ENCODE measurements around the gene MS4A18.

DNA sequence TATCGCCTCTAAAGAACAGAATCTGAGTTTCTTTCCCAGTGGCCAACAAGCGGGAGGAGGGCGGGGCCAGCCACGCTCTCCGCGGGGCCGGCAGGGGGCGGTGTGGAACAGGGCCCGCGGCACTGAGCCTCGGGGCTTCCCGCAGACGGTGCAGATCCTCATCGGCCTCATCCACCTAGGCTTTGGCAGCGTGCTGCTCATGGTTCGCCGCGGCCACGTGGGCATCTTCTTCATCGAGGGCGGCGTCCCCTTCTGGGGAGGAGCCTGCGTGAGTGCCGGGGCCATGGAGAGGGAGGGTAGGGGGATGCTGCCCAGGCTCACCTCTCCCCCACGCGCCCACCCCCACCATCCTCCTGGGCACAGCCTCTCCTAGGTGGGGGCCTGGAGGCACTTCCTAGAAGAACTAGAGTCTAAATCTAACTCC is 42.9 kb downstream of the MS4A18 start:
- TF ChIP-seq, protein P1, sequence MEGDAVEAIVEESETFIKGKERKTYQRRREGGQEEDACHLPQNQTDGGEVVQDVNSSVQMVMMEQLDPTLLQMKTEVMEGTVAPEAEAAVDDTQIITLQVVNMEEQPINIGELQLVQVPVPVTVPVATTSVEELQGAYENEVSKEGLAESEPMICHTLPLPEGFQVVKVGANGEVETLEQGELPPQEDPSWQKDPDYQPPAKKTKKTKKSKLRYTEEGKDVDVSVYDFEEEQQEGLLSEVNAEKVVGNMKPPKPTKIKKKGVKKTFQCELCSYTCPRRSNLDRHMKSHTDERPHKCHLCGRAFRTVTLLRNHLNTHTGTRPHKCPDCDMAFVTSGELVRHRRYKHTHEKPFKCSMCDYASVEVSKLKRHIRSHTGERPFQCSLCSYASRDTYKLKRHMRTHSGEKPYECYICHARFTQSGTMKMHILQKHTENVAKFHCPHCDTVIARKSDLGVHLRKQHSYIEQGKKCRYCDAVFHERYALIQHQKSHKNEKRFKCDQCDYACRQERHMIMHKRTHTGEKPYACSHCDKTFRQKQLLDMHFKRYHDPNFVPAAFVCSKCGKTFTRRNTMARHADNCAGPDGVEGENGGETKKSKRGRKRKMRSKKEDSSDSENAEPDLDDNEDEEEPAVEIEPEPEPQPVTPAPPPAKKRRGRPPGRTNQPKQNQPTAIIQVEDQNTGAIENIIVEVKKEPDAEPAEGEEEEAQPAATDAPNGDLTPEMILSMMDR (IDR thresholded peaks at IDR 0.05): peak in 1 of 2 donors; percentile 21
- TF ChIP-seq EP300 (IDR thresholded peaks at IDR 0.05) (no peak), POLR2A (IDR thresholded peaks at IDR 0.05) (no peak)
